Muscle layer of duodenum (tissue), 2 donors: Measurements from ENCODE around the gene SLC2A14.
"Not testable (repeated sequence)": the region's sequence is repeated elsewhere in the genome, so short reads cannot be mapped to it uniquely, and the experiment has no call there.

Experiments used
- H3K27ac ChIP-seq: one replicate; pipeline ENCODE4 v1.7.0; 2013; ENCODE audit warnings: mild to moderate bottlenecking, low read length
- H3K27me3 ChIP-seq: one replicate; pipeline ENCODE4 v1.7.0; 2013; ENCODE audit warnings: low read depth, mild to moderate bottlenecking, control low read depth, low read length
- H3K36me3 ChIP-seq, 2 donors: one replicate each; pipeline ENCODE4 v1.7.0; 2013; ENCODE audit warnings: low read length in 2 of 2, control low read depth in 1 of 2, mild to moderate bottlenecking in 1 of 2; ENCODE audit not compliant: insufficient read depth in 2 of 2, control insufficient read depth in 1 of 2
- H3K4me1 ChIP-seq, 2 donors: one replicate each; pipeline ENCODE4 v1.7.0; 2013; ENCODE audit warnings: low read length in 2 of 2, mild to moderate bottlenecking in 2 of 2, control low read depth in 1 of 2, moderate library complexity in 1 of 2; ENCODE audit not compliant: insufficient read depth in 2 of 2, control insufficient read depth in 1 of 2
- H3K4me3 ChIP-seq, 2 donors: one replicate each; pipeline ENCODE4 v1.7.0; 2013; ENCODE audit warnings: low read length in 2 of 2, low read depth in 1 of 2, mild to moderate bottlenecking in 1 of 2
- H3K9me3 ChIP-seq, 2 donors: one replicate each; pipeline ENCODE4 v1.7.0; 2013; ENCODE audit warnings: low read length in 2 of 2, control low read depth in 1 of 2, mild to moderate bottlenecking in 1 of 2; ENCODE audit not compliant: control insufficient read depth in 1 of 2
- donor health status: healthy.

SLC2A14 gene

GRCh38 chr12:7902416-7902815 is 29.7 kb upstream of the SLC2A14 start:
- H3K27me3 ChIP-seq, H3K36me3 ChIP-seq, H3K9me3 ChIP-seq, H3K4me3 ChIP-seq, H3K27ac ChIP-seq, H3K4me1 ChIP-seq: not testable (repeated sequence)

GRCh38 chr12:7899755-7900154 is 27.0 kb upstream of the SLC2A14 start:
- no peaks in the 10 kb centered on the region for H3K9me3 ChIP-seq
- H3K4me1 ChIP-seq, result no peaks in the 10 kb centered on the region
- no peak overlapping the region for H3K4me3 ChIP-seq
- no peaks in the 10 kb centered on the region for H3K36me3 ChIP-seq
- no peak overlapping the region for H3K27ac ChIP-seq
- no peaks in the 10 kb centered on the region for H3K27me3 ChIP-seq

DNA sequence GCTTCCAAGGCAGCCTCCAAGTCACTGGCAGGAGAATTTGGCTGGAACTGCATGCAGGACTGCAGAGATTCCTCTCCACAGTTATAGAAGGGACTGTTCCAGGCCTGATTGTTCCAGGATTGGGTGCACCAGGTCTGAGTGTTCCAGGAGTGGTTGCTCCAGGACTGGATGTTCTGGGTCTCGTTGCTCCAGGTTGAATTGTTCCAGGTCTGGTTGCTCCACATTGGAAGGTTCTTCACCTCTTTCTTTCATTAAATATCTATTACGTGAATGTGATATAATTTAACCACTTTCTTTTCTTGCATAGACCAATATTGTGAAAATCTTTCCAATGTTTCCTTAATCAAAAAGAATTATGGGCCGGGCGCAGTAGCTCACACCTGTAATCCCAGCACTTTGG is 24.0 kb upstream of the SLC2A14 start:
- not testable (repeated sequence) for H3K36me3 ChIP-seq, H3K9me3 ChIP-seq, H3K4me3 ChIP-seq, H3K27me3 ChIP-seq, H3K4me1 ChIP-seq, H3K27ac ChIP-seq

- H3K9me3 ChIP-seq, result no peaks in the 10 kb centered on the region
- H3K36me3 ChIP-seq, result no peaks in the 10 kb centered on the region
- H3K4me3 ChIP-seq, result no peak overlapping the region
- peaks cover 0 to 3% of the 10 kb centered on the region in 2 donors for H3K4me1 ChIP-seq
- H3K27ac ChIP-seq, result no peak overlapping the region
- H3K27me3 ChIP-seq, result no peaks in the 10 kb centered on the region
These were observed 19.7 kb upstream of the SLC2A14 start for GRCh38 chr12:7892186-7892980.

DNA sequence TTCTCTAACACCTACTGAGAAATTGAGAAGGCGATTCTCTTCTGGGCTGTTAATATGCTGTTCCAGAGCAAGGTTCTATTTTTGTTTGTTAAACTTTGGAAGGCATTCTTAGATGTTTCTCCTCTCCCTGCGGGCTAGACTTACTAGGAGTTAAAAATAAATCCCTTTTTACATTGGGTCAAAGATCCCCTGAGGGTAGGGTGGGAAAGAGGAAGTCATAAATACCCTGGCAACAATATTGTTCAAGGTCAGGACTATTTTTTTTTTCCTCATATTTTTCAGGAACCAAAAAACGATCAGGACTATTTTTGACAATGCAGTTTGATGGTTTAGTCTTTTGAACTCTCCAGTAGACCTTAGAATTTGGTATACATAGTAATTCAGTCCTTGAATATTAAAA is 12.0 kb upstream of the SLC2A14 start:
- Histone ChIP-seq H3K27me3 (no peaks in the 10 kb centered on the region), H3K4me3 (no peak overlapping the region), H3K36me3 (no peaks in the 10 kb centered on the region), H3K9me3 (no peaks in the 10 kb centered on the region), H3K4me1 (no peaks in the 10 kb centered on the region), H3K27ac (no peak overlapping the region)

- H3K4me1 ChIP-seq, H3K9me3 ChIP-seq, H3K36me3 ChIP-seq, H3K27ac ChIP-seq, H3K27me3 ChIP-seq, H3K4me3 ChIP-seq: not testable (repeated sequence)
These were observed 9.0 kb upstream of the SLC2A14 start for GRCh38 chr12:7881736-7882120.

DNA sequence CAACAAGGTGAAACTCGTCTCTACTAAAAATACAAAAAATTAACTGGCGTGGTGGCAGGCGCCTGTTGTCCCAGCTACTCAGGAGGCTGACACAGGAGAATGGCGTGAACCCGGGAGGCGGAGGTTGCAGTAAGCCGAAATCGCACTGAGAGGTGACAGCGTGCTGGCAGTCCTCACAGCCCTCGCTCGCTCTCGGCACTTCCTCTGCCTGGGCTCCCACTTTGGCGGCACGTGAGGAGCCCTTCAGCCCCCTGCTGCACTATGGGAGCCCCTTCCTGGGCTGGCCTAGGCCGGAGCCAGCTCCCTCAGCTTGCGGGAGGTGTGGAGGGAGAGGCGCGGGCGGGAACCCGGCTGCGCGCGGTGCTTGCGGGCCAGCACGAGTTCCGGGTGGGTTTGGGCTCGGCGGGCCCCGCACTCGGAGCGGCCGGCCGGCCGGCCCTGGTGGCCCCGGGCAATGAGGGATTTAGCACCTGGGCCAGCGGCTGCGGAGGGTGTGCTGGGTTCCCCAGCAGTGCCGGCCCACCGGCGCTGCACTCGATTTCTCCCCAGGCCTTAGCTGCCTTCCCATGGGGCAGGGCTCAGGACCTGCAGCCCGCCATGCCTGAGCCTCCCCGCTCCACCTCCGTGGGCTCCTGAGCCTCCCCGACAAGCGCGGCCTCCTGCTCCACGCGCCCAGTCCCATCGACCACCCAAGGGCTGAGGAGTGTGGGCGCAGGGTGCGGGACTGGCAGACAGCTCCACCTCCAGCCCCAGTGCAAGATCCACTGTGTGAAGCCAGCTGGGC is 8.4 kb upstream of the SLC2A14 start:
- not testable (repeated sequence) for H3K4me3 ChIP-seq, H3K9me3 ChIP-seq, H3K27ac ChIP-seq, H3K36me3 ChIP-seq, H3K4me1 ChIP-seq, H3K27me3 ChIP-seq

DNA sequence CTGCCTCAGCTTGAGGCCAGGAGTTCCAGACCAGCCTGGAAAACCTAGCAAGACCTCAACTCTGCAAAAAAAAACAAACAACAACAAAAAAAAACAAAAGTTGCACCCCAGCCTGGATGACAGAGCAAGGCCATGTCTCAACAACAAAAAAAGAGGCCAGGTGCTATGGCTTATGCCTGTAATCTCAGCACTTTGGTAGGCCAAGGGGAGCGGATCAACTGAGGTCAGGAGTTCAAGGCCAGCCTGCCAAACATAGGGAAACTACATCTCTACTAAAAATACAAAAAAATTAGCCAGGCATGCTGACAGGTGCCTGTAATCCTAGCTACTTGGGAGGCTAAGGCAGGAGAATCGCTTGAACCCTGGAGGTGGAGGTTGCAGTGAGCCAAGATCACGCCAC is 6.5 kb upstream of the SLC2A14 start:
- Histone ChIP-seq H3K27ac (no peak overlapping the region), H3K9me3 (no peaks in the 10 kb centered on the region), H3K36me3 (no peaks in the 10 kb centered on the region), H3K27me3 (no peaks in the 10 kb centered on the region), H3K4me3 (no peak overlapping the region), H3K4me1 (no peaks in the 10 kb centered on the region)

GRCh38 chr12:7877420-7877819 is 4.7 kb upstream of the SLC2A14 start:
- Histone ChIP-seq H3K27me3 (peaks cover under 1% of the 10 kb centered on the region), H3K9me3 (no peaks in the 10 kb centered on the region), H3K4me1 (peaks cover 0 to 6% of the 10 kb centered on the region in 2 donors), H3K27ac (no peak overlapping the region), H3K36me3 (no peaks in the 10 kb centered on the region), H3K4me3 (no peak overlapping the region)

- peaks cover 0 to 8% of the 10 kb centered on the region in 2 donors for H3K4me1 ChIP-seq
- no peaks in the 10 kb centered on the region for H3K36me3 ChIP-seq
- no peak overlapping the region for H3K4me3 ChIP-seq
- no peaks in the 10 kb centered on the region for H3K9me3 ChIP-seq
- peaks cover 5% of the 10 kb centered on the region for H3K27me3 ChIP-seq
- H3K27ac ChIP-seq, result no peak overlapping the region
These were observed 2.4 kb downstream of the SLC2A14 start for GRCh38 chr12:7870335-7870734.

DNA sequence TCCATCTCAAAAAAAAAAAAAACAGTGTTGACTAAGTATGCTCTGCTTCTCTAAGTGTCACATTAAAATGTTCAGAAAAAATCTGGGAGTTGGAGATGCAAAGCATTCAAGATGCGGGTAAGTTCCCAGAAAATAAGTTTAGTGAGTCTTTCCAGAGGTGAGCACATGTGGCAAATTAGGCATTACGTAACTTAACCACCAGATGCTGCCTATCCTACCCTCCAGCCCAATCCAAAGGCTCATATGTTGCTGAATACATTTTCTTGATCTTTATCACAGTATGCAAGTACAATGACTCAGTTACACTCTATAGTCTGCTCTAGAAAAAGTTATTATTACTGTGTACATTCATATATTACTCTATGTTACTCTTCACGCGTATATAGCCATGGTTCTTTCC is 3.6 kb downstream of the SLC2A14 start:
- no peaks in the 10 kb centered on the region for H3K36me3 ChIP-seq
- no peak overlapping the region for H3K27ac ChIP-seq
- no peaks in the 10 kb centered on the region for H3K9me3 ChIP-seq
- H3K4me1 ChIP-seq, result peaks cover 0 to 8% of the 10 kb centered on the region in 2 donors
- H3K27me3 ChIP-seq, result peaks cover 5% of the 10 kb centered on the region
- H3K4me3 ChIP-seq, result no peak overlapping the region
